Neural cell (in vitro differentiated cells): ENCODE data around the gene SIX3. TPM values are rescaled to one million over a fixed set of nuclear protein-coding genes. Genes with fewer than 3 reads are reported as not detected.

ENCODE experiments used
- H2AFZ ChIP-seq: fragments of 200-600, 300-800 bp; sonication (generic), shearing (Covaris generic); 2 replicates; pipeline ENCODE4 v1.6.0; 2014; ENCODE audit warnings: low read depth, mild to moderate bottlenecking, antibody characterized with exemption, low read length, moderate library complexity
- H3F3A ChIP-seq: fragments of 200-600 bp; shearing (Covaris generic); 2 replicates; pipeline ENCODE4 v1.6.1; 2016; ENCODE audit warnings: mild to moderate bottlenecking, moderate library complexity, mixed read lengths, antibody characterized with exemption, low read length; ENCODE audit not compliant: insufficient read depth, poor library complexity, severe bottlenecking
- H3K27ac ChIP-seq: fragments of 200-600, 300-800 bp; sonication (generic), shearing (Covaris generic); 2 replicates; pipeline ENCODE4 v1.5.1; 2014; ENCODE audit warnings: mild to moderate bottlenecking, low read length, moderate library complexity
- H3K27me3 ChIP-seq: fragments of 300-800, 200-600 bp; sonication (generic), shearing (Covaris generic); 2 replicates; pipeline ENCODE4 v1.6.0; 2014; ENCODE audit warnings: mild to moderate bottlenecking, low read depth, low read length, moderate library complexity; ENCODE audit not compliant: insufficient read depth
- H3K36me3 ChIP-seq: fragments of 300-800, 200-600 bp; sonication (generic), shearing (Covaris generic); 2 replicates; pipeline ENCODE4 v1.5.1; 2014; ENCODE audit warnings: mild to moderate bottlenecking, antibody characterized with exemption, low read length, moderate library complexity; ENCODE audit not compliant: insufficient read depth
- H3K4me2 ChIP-seq: fragments of 300-800, 200-600 bp; sonication (generic), shearing (Covaris generic); 2 replicates; pipeline ENCODE4 v1.6.0; 2014; ENCODE audit warnings: mild to moderate bottlenecking, low read length
- H3K4me3 ChIP-seq: fragments of 300-800, 200-600 bp; sonication (generic), shearing (Covaris generic); 2 replicates; pipeline ENCODE4 v1.5.1; 2014; ENCODE audit warnings: mild to moderate bottlenecking, low read length, moderate library complexity
- H3K79me2 ChIP-seq: fragments of 200-600 bp; shearing (Covaris generic); replicated peaks from 2 replicates; pipeline ENCODE4 v1.6.0; 2014; ENCODE audit warnings: mild to moderate bottlenecking, low read length, moderate library complexity; ENCODE audit not compliant: insufficient read depth
- H3K9ac ChIP-seq: fragments of 300-800, 200-600 bp; sonication (generic), shearing (Covaris generic); 2 replicates; pipeline ENCODE4 v1.6.1; 2016; ENCODE audit warnings: mild to moderate bottlenecking, low read length, mixed read lengths
- H3K9me2 ChIP-seq: fragments of 200-600 bp; shearing (Covaris generic); 2 replicates; pipeline ENCODE4 v1.6.1; 2016; ENCODE audit warnings: mild to moderate bottlenecking, low read length, mixed read lengths; ENCODE audit not compliant: insufficient read depth
- H3K9me3 ChIP-seq: fragments of 200-600, 300-800 bp; sonication (generic), shearing (Covaris generic); 2 replicates; pipeline ENCODE4 v1.6.1; 2016; ENCODE audit warnings: mild to moderate bottlenecking, mixed run types, low read length, moderate library complexity, mixed read lengths
- H4K20me1 ChIP-seq: fragments of 200-600 bp; shearing (Covaris generic); 2 replicates; pipeline ENCODE4 v1.6.1; 2016; ENCODE audit warnings: mild to moderate bottlenecking, mixed run types; ENCODE audit not compliant: insufficient read depth
- EP300 ChIP-seq: fragments of 450-650 bp; conservative IDR thresholded peaks from 2 replicates; pipeline ENCODE4 v1.6.1; 2014; ENCODE audit warnings: antibody characterized with exemption, mild to moderate bottlenecking, moderate library complexity; ENCODE audit not compliant: poor library complexity, severe bottlenecking
- EZH2 ChIP-seq: fragments of 200-600, 300-800 bp; shearing (Covaris generic), sonication (generic); IDR thresholded peaks from 2 replicates; pipeline ENCODE4 v1.6.1; 2014; ENCODE audit warnings: antibody characterized with exemption, low read length, borderline replicate concordance, mild to moderate bottlenecking; ENCODE audit not compliant: insufficient read depth, poor library complexity, severe bottlenecking
- MXI1 ChIP-seq: fragments of 450-650 bp; conservative IDR thresholded peaks from 2 replicates; pipeline ENCODE4 v1.6.1; 2014; ENCODE audit warnings: antibody characterized with exemption, mild to moderate bottlenecking; ENCODE audit not compliant: poor library complexity, severe bottlenecking
- POLR2AphosphoS5 ChIP-seq: IDR thresholded peaks from 2 replicates; pipeline ENCODE4 v1.6.1; 2012
- RAD21 ChIP-seq: fragments of 450-650 bp; conservative IDR thresholded peaks from 2 replicates; pipeline ENCODE4 v1.6.1; 2014; ENCODE audit warnings: antibody characterized with exemption, mild to moderate bottlenecking, moderate library complexity
- SMC3 ChIP-seq: fragments of 450-650 bp; conservative IDR thresholded peaks from 2 replicates; pipeline ENCODE4 v1.6.1; 2014; ENCODE audit warnings: antibody characterized with exemption, mild to moderate bottlenecking, moderate library complexity; ENCODE audit not compliant: poor library complexity
- polyA plus RNA-seq: library from polyadenylated mRNA; depleted of rRNA; stranded (reverse); fragments of >200 nt; gene quantifications from 2 replicates; pipeline ENCODE4 v1.2.3, GENCODE V29; 2014
- TF ChIP-seq, protein P1 (sequence below): IDR thresholded peaks from 2 replicates; pipeline ENCODE4 v1.6.1; 2012; ENCODE audit warnings: borderline replicate concordance
- TF ChIP-seq, protein P2 (sequence below): fragments of 450-650 bp; IDR thresholded peaks from 2 replicates; pipeline ENCODE4 v1.5.1; 2014; ENCODE audit warnings: antibody characterized with exemption, mild to moderate bottlenecking, moderate library complexity; ENCODE audit not compliant: poor library complexity, severe bottlenecking

Gene SIX3
- polyA plus RNA-seq, 1 donor from 2014 or later = 8.7 TPM

- H3F3A ChIP-seq = no peaks in the 10 kb centered on the region
- no peak overlapping the region for H2AFZ ChIP-seq
- no peaks in the 10 kb centered on the region for H3K79me2 ChIP-seq
- no peaks in the 10 kb centered on the region for H4K20me1 ChIP-seq
- no peak overlapping the region for H3K27ac ChIP-seq
- no peak overlapping the region for H3K4me2 ChIP-seq
- no peaks in the 10 kb centered on the region for H3K9me3 ChIP-seq
- no peaks in the 10 kb centered on the region for H3K36me3 ChIP-seq
- H3K27me3 ChIP-seq = peaks cover 17% of the 10 kb centered on the region
- TF ChIP-seq EP300 (no peak), RAD21 (no peak), POLR2AphosphoS5 (no peak), MXI1 (no peak), EZH2 (no peak), SMC3 (no peak)
- no peak overlapping the region for H3K4me3 ChIP-seq
- H3K9me2 ChIP-seq = no peaks in the 10 kb centered on the region
- H3K9ac ChIP-seq = no peak overlapping the region
Observed at GRCh38 chr2:44957656-44958327, 16.3 kb downstream of the SIX3 start.

DNA sequence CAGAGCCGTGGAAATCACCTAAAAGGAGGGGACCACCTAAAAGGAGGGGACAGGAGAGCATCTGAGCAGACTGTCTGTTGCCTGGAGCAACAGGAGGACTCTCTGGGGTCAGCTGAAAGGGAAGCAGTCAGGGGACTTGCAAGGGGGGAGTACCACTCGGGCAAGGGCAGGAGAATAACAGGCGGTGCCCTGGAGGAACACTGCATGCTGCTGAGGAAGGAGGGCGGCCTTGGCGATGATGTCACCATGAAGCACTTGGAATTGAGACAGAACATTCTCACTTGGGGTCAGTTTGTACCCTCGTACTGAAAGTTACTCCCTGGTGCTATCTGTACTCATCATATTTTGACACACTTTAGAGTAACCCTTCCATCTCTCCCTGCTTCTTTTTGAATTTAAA lies 18.4 kb downstream of the SIX3 start:
- no peak overlapping the region for H3K27ac ChIP-seq
- H2AFZ ChIP-seq = no peak overlapping the region
- no peak for TF ChIP-seq POLR2AphosphoS5
- H3K36me3 ChIP-seq = no peaks in the 10 kb centered on the region
- no peaks in the 10 kb centered on the region for H3K79me2 ChIP-seq
- no peaks in the 10 kb centered on the region for H3F3A ChIP-seq
- peaks cover 7% of the 10 kb centered on the region for H3K27me3 ChIP-seq
- no peaks in the 10 kb centered on the region for H3K9me3 ChIP-seq
- H3K4me2 ChIP-seq = no peak overlapping the region
- H3K9ac ChIP-seq = no peak overlapping the region
- H4K20me1 ChIP-seq = no peaks in the 10 kb centered on the region
- H3K9me2 ChIP-seq = no peaks in the 10 kb centered on the region
- no peak overlapping the region for H3K4me3 ChIP-seq

- H3K36me3 ChIP-seq = no peaks in the 10 kb centered on the region
Observed at GRCh38 chr2:44960871-44961270, 19.4 kb downstream of the SIX3 start.

More at GRCh38 chr2:44960871-44961270, 19.4 kb downstream of the SIX3 start:
- Histone ChIP-seq H3K79me2 (no peaks in the 10 kb centered on the region), H3F3A (no peaks in the 10 kb centered on the region), H3K9ac (no peak overlapping the region), H3K27me3 (no peaks in the 10 kb centered on the region), H3K9me2 (no peaks in the 10 kb centered on the region), H3K9me3 (no peaks in the 10 kb centered on the region), H3K4me2 (no peak overlapping the region), H4K20me1 (no peaks in the 10 kb centered on the region), H3K4me3 (no peak overlapping the region), H2AFZ (no peak overlapping the region), H3K27ac (no peak overlapping the region)
- TF ChIP-seq, protein P1, sequence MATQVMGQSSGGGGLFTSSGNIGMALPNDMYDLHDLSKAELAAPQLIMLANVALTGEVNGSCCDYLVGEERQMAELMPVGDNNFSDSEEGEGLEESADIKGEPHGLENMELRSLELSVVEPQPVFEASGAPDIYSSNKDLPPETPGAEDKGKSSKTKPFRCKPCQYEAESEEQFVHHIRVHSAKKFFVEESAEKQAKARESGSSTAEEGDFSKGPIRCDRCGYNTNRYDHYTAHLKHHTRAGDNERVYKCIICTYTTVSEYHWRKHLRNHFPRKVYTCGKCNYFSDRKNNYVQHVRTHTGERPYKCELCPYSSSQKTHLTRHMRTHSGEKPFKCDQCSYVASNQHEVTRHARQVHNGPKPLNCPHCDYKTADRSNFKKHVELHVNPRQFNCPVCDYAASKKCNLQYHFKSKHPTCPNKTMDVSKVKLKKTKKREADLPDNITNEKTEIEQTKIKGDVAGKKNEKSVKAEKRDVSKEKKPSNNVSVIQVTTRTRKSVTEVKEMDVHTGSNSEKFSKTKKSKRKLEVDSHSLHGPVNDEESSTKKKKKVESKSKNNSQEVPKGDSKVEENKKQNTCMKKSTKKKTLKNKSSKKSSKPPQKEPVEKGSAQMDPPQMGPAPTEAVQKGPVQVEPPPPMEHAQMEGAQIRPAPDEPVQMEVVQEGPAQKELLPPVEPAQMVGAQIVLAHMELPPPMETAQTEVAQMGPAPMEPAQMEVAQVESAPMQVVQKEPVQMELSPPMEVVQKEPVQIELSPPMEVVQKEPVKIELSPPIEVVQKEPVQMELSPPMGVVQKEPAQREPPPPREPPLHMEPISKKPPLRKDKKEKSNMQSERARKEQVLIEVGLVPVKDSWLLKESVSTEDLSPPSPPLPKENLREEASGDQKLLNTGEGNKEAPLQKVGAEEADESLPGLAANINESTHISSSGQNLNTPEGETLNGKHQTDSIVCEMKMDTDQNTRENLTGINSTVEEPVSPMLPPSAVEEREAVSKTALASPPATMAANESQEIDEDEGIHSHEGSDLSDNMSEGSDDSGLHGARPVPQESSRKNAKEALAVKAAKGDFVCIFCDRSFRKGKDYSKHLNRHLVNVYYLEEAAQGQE = no peak
- TF ChIP-seq POLR2AphosphoS5 (no peak), MXI1 (no peak), SMC3 (no peak), EP300 (no peak)
- TF ChIP-seq, protein P2, sequence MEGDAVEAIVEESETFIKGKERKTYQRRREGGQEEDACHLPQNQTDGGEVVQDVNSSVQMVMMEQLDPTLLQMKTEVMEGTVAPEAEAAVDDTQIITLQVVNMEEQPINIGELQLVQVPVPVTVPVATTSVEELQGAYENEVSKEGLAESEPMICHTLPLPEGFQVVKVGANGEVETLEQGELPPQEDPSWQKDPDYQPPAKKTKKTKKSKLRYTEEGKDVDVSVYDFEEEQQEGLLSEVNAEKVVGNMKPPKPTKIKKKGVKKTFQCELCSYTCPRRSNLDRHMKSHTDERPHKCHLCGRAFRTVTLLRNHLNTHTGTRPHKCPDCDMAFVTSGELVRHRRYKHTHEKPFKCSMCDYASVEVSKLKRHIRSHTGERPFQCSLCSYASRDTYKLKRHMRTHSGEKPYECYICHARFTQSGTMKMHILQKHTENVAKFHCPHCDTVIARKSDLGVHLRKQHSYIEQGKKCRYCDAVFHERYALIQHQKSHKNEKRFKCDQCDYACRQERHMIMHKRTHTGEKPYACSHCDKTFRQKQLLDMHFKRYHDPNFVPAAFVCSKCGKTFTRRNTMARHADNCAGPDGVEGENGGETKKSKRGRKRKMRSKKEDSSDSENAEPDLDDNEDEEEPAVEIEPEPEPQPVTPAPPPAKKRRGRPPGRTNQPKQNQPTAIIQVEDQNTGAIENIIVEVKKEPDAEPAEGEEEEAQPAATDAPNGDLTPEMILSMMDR = no peak
